Right ventricle myocardium inferior (tissue), 1 donor: ENCODE results near the gene TSPAN18. TPM values are rescaled to one million over a fixed set of nuclear protein-coding genes. Genes with fewer than 3 reads are reported as not detected.

Source experiments
- ATAC-seq: fragments of 200-7000 bp; cut with Tn5 transposase; one replicate; pipeline ENCODE4 v1.9.1; 2020; ENCODE audit warnings: mild to moderate bottlenecking, moderate library complexity
- DNase-seq: peaks from one replicate; pipeline ENCODE4 v3.0.0; 2021; ENCODE audit errors: missing footprints
- intact Hi-C: fragments of 100-400 bp; cut with DNase I; formaldehyde crosslinking; loops from one replicate; pipeline ENCODE4 v1.11.0; 2022
- total RNA-seq: library from RNA; stranded (reverse); fragmentation: NEBNext Ultra II Directional; extraction: Animal tissue kit (Norgen Biotek cat#: 25700); gene quantifications from one replicate; pipeline ENCODE4 v1.2.1, GENCODE V29; 2021
- donor health status: DM: no; HTN: yes; CAD: no; lungs with severe emphysema.

Gene TSPAN18
- total RNA-seq, 1 donor from 2014 or later, result 115 TPM

DNA sequence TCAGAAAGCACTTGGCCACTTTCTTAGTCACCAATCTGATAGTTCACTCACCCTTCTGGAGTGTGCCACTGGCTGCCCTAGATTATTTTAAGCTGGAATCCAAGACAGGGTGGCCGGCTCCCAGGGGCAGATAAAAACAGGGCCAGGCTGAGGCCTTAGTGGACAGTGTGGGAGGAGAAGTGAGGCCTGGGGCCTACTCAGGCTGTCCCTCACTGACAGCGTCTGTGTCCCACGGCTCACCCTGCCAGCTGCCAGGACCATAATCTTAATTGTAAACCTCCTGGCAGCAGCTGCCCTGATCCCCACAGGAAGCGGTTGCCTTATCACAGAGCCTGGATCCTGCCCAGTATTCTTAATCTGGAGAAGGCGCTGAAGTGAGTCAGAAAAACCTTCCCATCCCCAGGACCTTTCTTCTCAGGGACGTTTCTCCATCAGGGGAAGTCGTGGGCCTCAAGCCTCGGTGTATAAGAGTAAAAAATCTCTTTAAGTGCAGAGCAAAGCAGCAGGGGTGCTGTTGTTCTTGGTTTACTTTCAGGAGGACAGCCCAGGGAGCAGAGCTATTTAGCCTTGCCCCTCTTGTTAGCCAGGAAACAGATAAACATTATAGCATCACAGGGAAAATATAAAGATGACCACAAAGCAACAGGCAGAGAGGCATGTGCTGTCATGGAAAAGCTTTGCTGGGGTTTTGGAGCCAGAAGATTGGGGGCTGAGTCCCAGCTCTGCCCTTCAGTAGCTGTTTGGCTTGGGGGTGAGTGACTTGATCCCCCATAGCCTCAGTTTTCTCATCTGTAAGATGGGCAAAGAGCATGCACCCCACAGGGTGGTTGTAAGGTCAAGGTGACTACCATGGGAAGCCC, 39.6 kb downstream of the TSPAN18 start:
- DNase-seq (peak; percentile 85), ATAC-seq (peak; percentile 86)
- intact Hi-C loops, result loop anchor here (2.0 kb wide), 3 partner anchors 40 to 202 kb away; partner anchors contain the start of genes CD82 and TSPAN18

- intact Hi-C loops, result loop anchor here (2.0 kb wide), 3 partner anchors 40 to 202 kb away; partner anchors contain the start of genes CD82 and TSPAN18
Measured at GRCh38 chr11:44766972-44767278, 40.2 kb downstream of the TSPAN18 start.

GRCh38 chr11:44767421-44767820, 40.7 kb downstream of the TSPAN18 start:
- DNase-seq (no peak), ATAC-seq (no peak)
- intact Hi-C loops, result loop anchor here (2.0 kb wide), 3 partner anchors 41 to 203 kb away; partner anchors contain the start of genes CD82 and TSPAN18

More at GRCh38 chr11:44766972-44767278, 40.2 kb downstream of the TSPAN18 start:
- ATAC-seq (peak; percentile 89), DNase-seq (no peak)

GRCh38 chr11:44770401-44770800, 43.6 kb downstream of the TSPAN18 start:
- DNase-seq, result no peak
- intact Hi-C loops, result loop anchor here (5.0 kb wide), 1 partner anchor 122 kb away; no protein-coding TSS in a partner anchor
- no peak for ATAC-seq

- no peak for DNase-seq
- intact Hi-C loops, result loop anchor here (5.0 kb wide), 1 partner anchor 121 kb away; no protein-coding TSS in a partner anchor
- no peak for ATAC-seq
Measured at GRCh38 chr11:44771252-44771734, 44.5 kb downstream of the TSPAN18 start.

DNA sequence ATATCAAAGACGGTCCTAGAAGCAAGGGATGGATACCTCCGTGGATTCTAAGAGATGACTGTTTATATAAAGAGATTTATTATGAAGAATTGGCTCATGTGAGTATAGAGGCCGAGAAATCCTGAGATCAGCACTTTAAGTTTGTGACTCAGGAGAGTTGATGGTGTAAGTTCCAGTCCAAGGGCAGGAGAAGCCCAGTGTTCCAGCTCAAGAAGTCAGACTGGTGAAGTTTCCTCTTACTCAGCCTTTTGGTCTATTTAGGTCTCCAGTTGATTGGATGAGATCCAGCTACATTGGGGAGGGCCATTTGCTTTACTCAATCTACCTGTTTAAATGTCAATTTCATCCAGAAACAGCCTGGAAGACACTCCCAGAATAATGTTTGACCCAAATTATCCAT, 45.1 kb downstream of the TSPAN18 start:
- no peak for ATAC-seq
- no peak for DNase-seq
- intact Hi-C loops, result loop anchor here (5.0 kb wide), 1 partner anchor 120 kb away; no protein-coding TSS in a partner anchor

DNA sequence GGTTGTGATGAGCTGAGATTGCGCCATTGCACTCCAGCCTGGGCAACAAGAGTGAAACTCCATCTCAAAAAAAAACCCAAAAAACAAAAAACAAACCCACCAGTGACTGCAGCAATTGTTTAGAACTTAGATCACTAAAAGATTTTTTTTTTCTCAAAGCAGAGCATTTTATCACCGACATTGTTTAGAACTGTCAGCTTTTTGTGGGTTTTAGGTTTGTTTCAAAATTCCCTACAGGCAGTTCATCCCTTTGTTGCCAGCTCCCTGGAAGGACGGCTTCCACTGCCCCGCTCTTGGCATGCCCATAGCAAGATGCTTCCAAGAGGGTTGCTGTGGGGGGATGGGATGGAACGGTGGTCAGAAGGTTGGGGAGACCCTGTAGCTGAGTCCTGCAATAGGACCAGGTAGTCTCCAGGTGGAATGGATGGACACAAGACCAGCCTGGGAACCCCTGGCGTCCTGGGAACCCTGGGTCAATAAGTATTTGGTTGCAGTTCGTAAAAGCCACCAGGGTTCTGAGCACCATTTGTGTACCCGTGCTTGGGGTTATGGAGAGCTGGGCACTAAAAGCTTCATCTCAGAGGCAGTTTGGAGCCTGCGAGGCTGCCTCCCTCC, 46.7 kb downstream of the TSPAN18 start:
- ATAC-seq (peak; percentile 11), DNase-seq (no peak)
- intact Hi-C loops, result loop anchor here (5.0 kb wide), 1 partner anchor 119 kb away; no protein-coding TSS in a partner anchor

GRCh38 chr11:44774108-44774507, 47.3 kb downstream of the TSPAN18 start:
- intact Hi-C loops, result loop anchor here (2.0 to 5.0 kb wide), 2 partner anchors 45 to 118 kb away; no protein-coding TSS in a partner anchor
- DNase-seq, result peak; percentile 88
- peak; percentile 93 for ATAC-seq

- ATAC-seq (no peak), DNase-seq (no peak)
- intact Hi-C loops, result loop anchor here (2.0 to 5.0 kb wide), 2 partner anchors 46 to 118 kb away; no protein-coding TSS in a partner anchor
Measured at GRCh38 chr11:44774731-44775130, 48.0 kb downstream of the TSPAN18 start.

GRCh38 chr11:44775366-44775984, 48.7 kb downstream of the TSPAN18 start:
- intact Hi-C loops, result loop anchor here (2.0 kb wide), 1 partner anchor 47 kb away; no protein-coding TSS in a partner anchor
- DNase-seq, result peak; percentile 67
- ATAC-seq, result peak; percentile 27

- peak; percentile 70 for DNase-seq
- ATAC-seq, result no peak
- intact Hi-C loops, result loop anchor here (2.0 kb wide), 1 partner anchor 47 kb away; no protein-coding TSS in a partner anchor
Measured at GRCh38 chr11:44775985-44776446, 49.3 kb downstream of the TSPAN18 start.

DNA sequence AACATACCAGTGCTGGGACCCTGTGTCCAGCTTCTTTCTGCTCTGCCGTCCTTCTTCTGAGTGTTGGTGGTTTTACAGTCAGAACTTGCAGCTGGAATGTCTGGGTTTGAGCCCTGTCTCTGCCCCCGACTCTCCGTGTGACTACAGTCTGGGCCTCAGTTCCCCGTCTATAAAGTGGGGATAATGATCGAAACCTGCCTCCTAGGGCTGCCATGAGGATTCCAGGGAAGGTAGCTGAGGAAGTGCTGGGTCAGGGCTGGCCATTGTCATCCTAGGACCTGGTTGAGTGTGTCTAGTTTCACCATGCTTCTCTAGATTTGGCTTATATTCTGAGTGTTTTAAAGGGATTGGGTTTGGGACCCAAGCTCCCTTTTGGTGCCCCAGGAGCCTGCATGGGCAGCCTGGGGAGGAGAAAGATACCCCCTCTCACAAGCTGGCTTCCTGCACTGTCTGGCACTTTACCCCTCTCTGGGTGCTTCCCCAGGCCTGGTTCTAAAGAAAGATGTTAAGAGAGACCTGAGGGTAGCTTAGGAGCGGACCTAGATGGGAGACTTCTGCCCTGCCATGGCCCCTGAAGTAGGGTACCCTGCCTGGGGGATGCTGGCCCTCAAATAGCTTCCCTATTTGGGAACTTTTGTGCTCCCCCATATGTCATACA, 49.9 kb downstream of the TSPAN18 start:
- ATAC-seq (no peak), DNase-seq (no peak)
- intact Hi-C loops, result no loop called here

GRCh38 chr11:44777209-44778194, 50.7 kb downstream of the TSPAN18 start:
- DNase-seq (no peak), ATAC-seq (no peak)
- intact Hi-C loops, result no loop called here

DNA sequence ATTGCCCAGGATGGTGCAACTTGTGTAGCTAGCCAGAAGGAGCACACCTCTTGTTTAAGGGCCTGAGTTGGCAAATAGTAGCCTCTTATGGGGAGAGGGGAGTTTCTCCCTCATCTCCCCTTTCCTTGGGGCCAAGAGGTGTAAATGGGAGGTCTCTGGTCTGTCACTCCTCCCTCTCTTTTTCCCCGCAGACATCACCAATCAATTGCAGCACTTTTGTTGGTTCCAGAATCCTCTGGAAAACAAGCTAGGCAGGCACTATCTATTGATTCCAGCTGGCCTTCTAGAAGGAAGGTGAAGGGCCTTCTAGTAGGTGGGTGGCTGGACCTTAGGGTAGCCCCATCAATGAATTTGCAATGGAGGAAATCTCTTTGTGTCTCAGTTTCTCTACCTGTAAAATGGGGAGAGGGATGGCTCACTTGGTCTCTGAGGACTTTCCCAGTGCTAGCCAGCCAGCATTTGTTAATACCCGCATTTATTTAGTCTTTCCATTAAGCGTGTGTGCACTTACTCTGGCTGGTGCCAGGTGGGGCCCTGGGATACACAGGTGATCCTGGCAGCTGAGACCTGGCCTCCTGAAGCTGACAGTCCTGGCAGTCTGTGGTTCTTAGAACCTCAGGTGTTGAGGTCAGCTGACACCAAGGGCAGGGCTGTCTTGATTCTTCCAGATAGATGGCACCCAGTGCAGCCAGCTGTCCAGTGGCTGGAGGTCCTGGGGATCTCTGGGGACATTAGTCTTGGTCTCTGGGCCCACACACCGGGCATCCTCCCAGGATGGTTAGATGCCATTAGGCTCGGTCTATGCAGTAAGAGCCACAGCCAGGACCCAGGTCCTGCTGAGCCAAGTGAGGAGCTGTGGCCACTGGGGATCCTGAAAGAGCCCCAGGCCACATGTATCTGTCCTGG, 51.7 kb downstream of the TSPAN18 start:
- ATAC-seq (no peak), DNase-seq (no peak)
- intact Hi-C loops, result no loop called here

- ATAC-seq (no peak), DNase-seq (no peak)
- intact Hi-C loops, result loop anchor here (5.0 kb wide), 2 partner anchors 37 to 153 kb away; no protein-coding TSS in a partner anchor
Measured at GRCh38 chr11:44779736-44780520, 53.2 kb downstream of the TSPAN18 start.
